ENCODE measurements around the gene FAM81B. TPM values are rescaled to one million over a fixed set of nuclear protein-coding genes. Genes with fewer than 3 reads are reported as not detected.

Gene FAM81B
- total and polyA plus RNA-seq, 7 donors: not detected

- Histone ChIP-seq H3K27ac (no peak overlapping the region), H3K4me3 (no peak overlapping the region), H3K4me1 (no peaks in the 10 kb centered on the region), H3K9me3 (no peaks in the 10 kb centered on the region), H3K27me3 (no peaks in the 10 kb centered on the region), H3K36me3 (no peaks in the 10 kb centered on the region)
- intact Hi-C loops (cut with DNase I): no loop called here
- TF ChIP-seq EP300 (IDR thresholded peaks at IDR 0.05) (no peak), CTCF (IDR thresholded peaks at IDR 0.05) (no peak), POLR2AphosphoS5 (IDR thresholded peaks at IDR 0.05) (no peak), POLR2A (IDR thresholded peaks at IDR 0.05) (no peak)
- no peak for DNase-seq
- 60 to 70% methylated on average over 2 of the region's 2 CpGs for WGBS, 2 donors
These were observed 50.5 kb downstream of the FAM81B start for GRCh38 chr5:95441636-95442035.

GRCh38 chr5:95445442-95445841 is 54.3 kb downstream of the FAM81B start:
- no peak for DNase-seq
- intact Hi-C loops (cut with DNase I): no loop called here
- H3K27me3 ChIP-seq: no peaks in the 10 kb centered on the region
- no peak overlapping the region for H3K4me3 ChIP-seq
- no peaks in the 10 kb centered on the region for H3K36me3 ChIP-seq
- H3K4me1 ChIP-seq: no peaks in the 10 kb centered on the region
- H3K9me3 ChIP-seq: no peaks in the 10 kb centered on the region
- no peak overlapping the region for H3K27ac ChIP-seq
- 84 to 89% methylated on average over 2 of the region's 2 CpGs for WGBS, 2 donors
- TF ChIP-seq POLR2AphosphoS5 (IDR thresholded peaks at IDR 0.05) (no peak), POLR2A (IDR thresholded peaks at IDR 0.05) (no peak), CTCF (IDR thresholded peaks at IDR 0.05) (no peak), EP300 (IDR thresholded peaks at IDR 0.05) (no peak)

- intact Hi-C loops (cut with DNase I): no loop called here
- no peak for DNase-seq
- TF ChIP-seq CTCF (IDR thresholded peaks at IDR 0.05) (no peak), POLR2A (IDR thresholded peaks at IDR 0.05) (no peak), POLR2AphosphoS5 (IDR thresholded peaks at IDR 0.05) (no peak), EP300 (IDR thresholded peaks at IDR 0.05) (no peak)
- Histone ChIP-seq H3K4me3 (no peak overlapping the region), H3K27me3 (no peaks in the 10 kb centered on the region), H3K9me3 (no peaks in the 10 kb centered on the region), H3K4me1 (no peaks in the 10 kb centered on the region), H3K27ac (no peak overlapping the region), H3K36me3 (no peaks in the 10 kb centered on the region)
- 87 to 92% methylated on average over 2 of the region's 2 CpGs for WGBS, 2 donors
These were observed 54.8 kb downstream of the FAM81B start for GRCh38 chr5:95445995-95446394.

- Histone ChIP-seq H3K36me3 (no peaks in the 10 kb centered on the region), H3K9me3 (no peaks in the 10 kb centered on the region), H3K4me1 (no peaks in the 10 kb centered on the region), H3K4me3 (no peak overlapping the region), H3K27me3 (no peaks in the 10 kb centered on the region), H3K27ac (no peak overlapping the region)
- no peak for TF ChIP-seq POLR2AphosphoS5 (IDR thresholded peaks at IDR 0.05)
- no peak for TF ChIP-seq CTCF (IDR thresholded peaks at IDR 0.05)
- TF ChIP-seq EP300 (IDR thresholded peaks at IDR 0.05): no peak
- TF ChIP-seq POLR2A (IDR thresholded peaks at IDR 0.05): no peak
- intact Hi-C loops (cut with DNase I): no loop called here
- 95 to 96% methylated on average over 1 of the region's 1 CpG for WGBS, 2 donors
- no peak for DNase-seq
These were observed 55.5 kb downstream of the FAM81B start for GRCh38 chr5:95446560-95447221.

- intact Hi-C loops (cut with DNase I): no loop called here
- 92 to 95% methylated on average over 1 of the region's 1 CpG for WGBS, 2 donors
- Histone ChIP-seq H3K36me3 (no peaks in the 10 kb centered on the region), H3K4me1 (no peaks in the 10 kb centered on the region), H3K9me3 (no peaks in the 10 kb centered on the region), H3K27ac (no peak overlapping the region), H3K4me3 (no peak overlapping the region), H3K27me3 (no peaks in the 10 kb centered on the region)
- no peak for TF ChIP-seq CTCF (IDR thresholded peaks at IDR 0.05)
- TF ChIP-seq POLR2AphosphoS5 (IDR thresholded peaks at IDR 0.05): no peak
- no peak for TF ChIP-seq POLR2A (IDR thresholded peaks at IDR 0.05)
- no peak for TF ChIP-seq EP300 (IDR thresholded peaks at IDR 0.05)
- DNase-seq: no peak
These were observed 56.8 kb downstream of the FAM81B start for GRCh38 chr5:95447961-95448360.

Measured in sigmoid colon (tissue), 7 donors.